Measurements from ENCODE around the gene CSNK1A1. TPM values are rescaled to one million over a fixed set of nuclear protein-coding genes. Genes with fewer than 3 reads are reported as not detected.

Gene CSNK1A1
- polyA plus RNA-seq, 1 of the 3 experiments (the other 2 are of a cell fraction), result 70.7 TPM

GRCh38 chr5:149526845-149527590, 24.2 kb downstream of the CSNK1A1 start:
- no peak for DNase-seq
- Histone ChIP-seq H3K27me3 (ENCODE audit: insufficient read depth) (no peaks in the 10 kb centered on the region), H3K9ac (no peak overlapping the region), H3K27ac (ENCODE audit: low read depth in 2 of 2, low read length in 1 of 2) (no peak overlapping the region), H3K79me2 (ENCODE audit: insufficient read depth) (peaks cover 100% of the 10 kb centered on the region), H3K4me3 (ENCODE audit: low read depth in 2 of 2, low read length in 1 of 2) (0 out of 4 replicates have a peak overlapping the region, but pooled peaks of 1 of the 2 experiments have one; percentile 5), H4K20me1 (ENCODE audit: insufficient read depth) (peaks cover 100% of the 10 kb centered on the region), H3K4me1 (ENCODE audit: control insufficient read depth in 1 of 2, insufficient read depth in 2 of 2, low read depth in 1 of 2, low read length in 1 of 2) (peaks cover 3 to 20% of the 10 kb centered on the region in 2 experiments; a peak in 3 of 4 replicates), H3K9me3 (no peaks in the 10 kb centered on the region), H3K4me2 (no peak overlapping the region), H3K36me3 (replicated peaks in 1 of 2; ENCODE audit: control insufficient read depth in 1 of 2, insufficient read depth in 2 of 2, low read length in 1 of 2) (peaks cover 31 to 72% of the 10 kb centered on the region in 2 experiments), H3K9me2 (no peaks in the 10 kb centered on the region), H2AFZ (ENCODE audit: low read depth) (no peak overlapping the region), H3F3A (replicated peaks; ENCODE audit: insufficient read depth) (peaks cover 17% of the 10 kb centered on the region)
- ChIA-PET POLR2A (no interaction called here), CTCF (interaction anchor here (0.8 to 1.5 kb wide), 7 partner anchors 17 to 93 kb away, joined by 3 to 4 read pairs (median 3); partner anchors contain the start of gene CSNK1A1)
- 91% methylated on average over 12 of the region's 12 CpGs for WGBS (ENCODE audit: low lambda C conversion rate)
- TF ChIP-seq NRF1 (IDR thresholded peaks at IDR 0.05; ENCODE audit: low read depth, low read length) (no peak), GATA2 (CRISPR knock-in tag; IDR thresholded peaks at IDR 0.05) (no peak), YY1 (IDR thresholded peaks at IDR 0.05; ENCODE audit: low read depth) (no peak), GABPA (IDR thresholded peaks at IDR 0.05; ENCODE audit: low read depth) (no peak), NFIC (IDR thresholded peaks at IDR 0.05; ENCODE audit: borderline replicate concordance) (no peak), EP300 (IDR thresholded peaks at IDR 0.05; ENCODE audit: borderline replicate concordance in 1 of 2, low read depth in 1 of 2, low read length in 1 of 2) (no peak), ZBTB33 (IDR thresholded peaks at IDR 0.05; ENCODE audit: borderline replicate concordance, low read depth) (no peak), CHD2 (IDR thresholded peaks at IDR 0.05; ENCODE audit: low read length, partially characterized antibody) (no peak), EZH2phosphoT487 (IDR thresholded peaks at IDR 0.05; ENCODE audit: borderline replicate concordance, low read depth) (no peak), RXRA (IDR thresholded peaks at IDR 0.05; ENCODE audit: borderline replicate concordance, low read depth) (no peak), JUND (IDR thresholded peaks at IDR 0.05) (no peak), TEAD4 (IDR thresholded peaks at IDR 0.05; ENCODE audit: borderline replicate concordance, insufficient read depth) (no peak), FOXM1 (IDR thresholded peaks at IDR 0.05; ENCODE audit: low read depth) (no peak), RCOR1 (IDR thresholded peaks at IDR 0.05; ENCODE audit: low read length) (no peak), MEF2A (IDR thresholded peaks at IDR 0.05; ENCODE audit: borderline replicate concordance, low read depth) (no peak), RFX5 (IDR thresholded peaks at IDR 0.05; ENCODE audit: low read length) (no peak)

Measured in SK-N-SH (cell line).